Sigmoid colon (tissue), 4 donors: Measurements from ENCODE around the gene PLCH1.

Source experiments
- EP300 ChIP-seq, 4 donors: sonication (generic); formaldehyde crosslinking; IDR thresholded peaks; one replicate each; pipeline ENCODE4 v1.6.1; 2017; ENCODE audit warnings: antibody characterized with exemption in 4 of 4
- POLR2A ChIP-seq, 2 donors: fragments of 450-650 bp; IDR thresholded peaks; one replicate each; pipeline ENCODE4 v1.6.1; 2016; ENCODE audit warnings: antibody characterized with exemption in 2 of 2, mild to moderate bottlenecking in 2 of 2, moderate library complexity in 2 of 2
- POLR2AphosphoS5 ChIP-seq, 4 donors: sonication (generic); formaldehyde crosslinking; IDR thresholded peaks; one replicate each; pipeline ENCODE4 v1.6.1; 2017; ENCODE audit warnings: antibody characterized with exemption in 4 of 4
- TF ChIP-seq, protein P1 (sequence below), 4 experiments: fragments of 450-650 bp in 3 of 4; fragments of 200-600 bp in 1 of 4; IDR thresholded peaks; one replicate each; pipeline ENCODE4 v1.5.1; 2016 to 2019; ENCODE audit warnings: antibody characterized with exemption in 4 of 4, mild to moderate bottlenecking in 3 of 4, moderate library complexity in 2 of 4

GRCh38 chr3:155553780-155554179 lies 191.1 kb downstream of the PLCH1 start:
- no peak for TF ChIP-seq POLR2A (IDR thresholded peaks at IDR 0.05)
- no peak for TF ChIP-seq POLR2AphosphoS5 (IDR thresholded peaks at IDR 0.05)
- TF ChIP-seq, protein P1, sequence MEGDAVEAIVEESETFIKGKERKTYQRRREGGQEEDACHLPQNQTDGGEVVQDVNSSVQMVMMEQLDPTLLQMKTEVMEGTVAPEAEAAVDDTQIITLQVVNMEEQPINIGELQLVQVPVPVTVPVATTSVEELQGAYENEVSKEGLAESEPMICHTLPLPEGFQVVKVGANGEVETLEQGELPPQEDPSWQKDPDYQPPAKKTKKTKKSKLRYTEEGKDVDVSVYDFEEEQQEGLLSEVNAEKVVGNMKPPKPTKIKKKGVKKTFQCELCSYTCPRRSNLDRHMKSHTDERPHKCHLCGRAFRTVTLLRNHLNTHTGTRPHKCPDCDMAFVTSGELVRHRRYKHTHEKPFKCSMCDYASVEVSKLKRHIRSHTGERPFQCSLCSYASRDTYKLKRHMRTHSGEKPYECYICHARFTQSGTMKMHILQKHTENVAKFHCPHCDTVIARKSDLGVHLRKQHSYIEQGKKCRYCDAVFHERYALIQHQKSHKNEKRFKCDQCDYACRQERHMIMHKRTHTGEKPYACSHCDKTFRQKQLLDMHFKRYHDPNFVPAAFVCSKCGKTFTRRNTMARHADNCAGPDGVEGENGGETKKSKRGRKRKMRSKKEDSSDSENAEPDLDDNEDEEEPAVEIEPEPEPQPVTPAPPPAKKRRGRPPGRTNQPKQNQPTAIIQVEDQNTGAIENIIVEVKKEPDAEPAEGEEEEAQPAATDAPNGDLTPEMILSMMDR (IDR thresholded peaks at IDR 0.05), result no peak
- no peak for TF ChIP-seq EP300 (IDR thresholded peaks at IDR 0.05)
